ENCODE results near the gene GAB1.

GAB1 gene

DNA sequence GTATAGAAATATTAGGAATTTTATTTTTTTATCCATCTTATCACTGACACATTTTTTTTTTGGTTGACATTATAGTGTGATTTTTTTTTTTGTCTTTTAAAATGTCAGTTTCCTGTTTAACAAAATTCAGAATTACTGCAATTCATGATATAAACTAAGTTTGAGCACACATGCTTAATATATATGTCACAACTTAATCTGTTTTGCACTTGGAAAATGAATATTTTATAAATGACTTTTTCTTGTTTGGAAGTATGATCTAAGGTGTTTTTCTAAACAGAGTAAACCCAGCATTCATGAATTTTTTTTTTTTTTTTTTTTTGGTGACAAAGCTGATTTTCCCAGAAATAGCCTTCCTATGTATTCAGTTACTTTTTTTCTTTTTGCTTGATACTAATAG lies 179.2 kb downstream of the GAB1 start:
- no peak for TF ChIP-seq ZNF8 (CRISPR knock-in tag; IDR thresholded peaks at IDR 0.05)
- TF ChIP-seq PATZ1 (CRISPR knock-in tag; IDR thresholded peaks at IDR 0.05; ENCODE audit: borderline replicate concordance): no peak
- TF ChIP-seq ZFP30 (CRISPR knock-in tag; IDR thresholded peaks at IDR 0.05): no peak
- TF ChIP-seq GLIS3 (CRISPR knock-in tag; IDR thresholded peaks at IDR 0.05): no peak
- no peak for TF ChIP-seq PPARA (CRISPR knock-in tag; IDR thresholded peaks at IDR 0.05; ENCODE audit: borderline replicate concordance)
- no peak for TF ChIP-seq ZC3H10 (CRISPR knock-in tag; IDR thresholded peaks at IDR 0.05)
- TF ChIP-seq, protein P1, sequence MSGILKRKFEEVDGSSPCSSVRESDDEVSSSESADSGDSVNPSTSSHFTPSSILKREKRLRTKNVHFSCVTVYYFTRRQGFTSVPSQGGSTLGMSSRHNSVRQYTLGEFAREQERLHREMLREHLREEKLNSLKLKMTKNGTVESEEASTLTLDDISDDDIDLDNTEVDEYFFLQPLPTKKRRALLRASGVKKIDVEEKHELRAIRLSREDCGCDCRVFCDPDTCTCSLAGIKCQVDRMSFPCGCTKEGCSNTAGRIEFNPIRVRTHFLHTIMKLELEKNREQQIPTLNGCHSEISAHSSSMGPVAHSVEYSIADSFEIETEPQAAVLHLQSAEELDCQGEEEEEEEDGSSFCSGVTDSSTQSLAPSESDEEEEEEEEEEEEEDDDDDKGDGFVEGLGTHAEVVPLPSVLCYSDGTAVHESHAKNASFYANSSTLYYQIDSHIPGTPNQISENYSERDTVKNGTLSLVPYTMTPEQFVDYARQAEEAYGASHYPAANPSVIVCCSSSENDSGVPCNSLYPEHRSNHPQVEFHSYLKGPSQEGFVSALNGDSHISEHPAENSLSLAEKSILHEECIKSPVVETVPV (CRISPR knock-in tag; IDR thresholded peaks at IDR 0.05): no peak
- TF ChIP-seq TSHZ2 (CRISPR knock-in tag; IDR thresholded peaks at IDR 0.05): no peak
- TF ChIP-seq ZNF565 (CRISPR knock-in tag; conservative IDR thresholded peaks at IDR 0.05; ENCODE audit: low read depth): no peak
- TF ChIP-seq OSR1 (CRISPR knock-in tag; IDR thresholded peaks at IDR 0.05): no peak
- TF ChIP-seq SNAI2 (CRISPR knock-in tag; IDR thresholded peaks at IDR 0.05): no peak
- no peak for TF ChIP-seq TOX (CRISPR knock-in tag; IDR thresholded peaks at IDR 0.05; ENCODE audit: borderline replicate concordance)
- no peak for TF ChIP-seq RARB (CRISPR knock-in tag; IDR thresholded peaks at IDR 0.05)
- TF ChIP-seq ZFP3 (CRISPR knock-in tag; IDR thresholded peaks at IDR 0.05): no peak
- no peak for TF ChIP-seq ESRRG (CRISPR knock-in tag; IDR thresholded peaks at IDR 0.05)
- TF ChIP-seq ISL1 (CRISPR knock-in tag; IDR thresholded peaks at IDR 0.05): no peak
- no peak for TF ChIP-seq ZNF70 (CRISPR knock-in tag; IDR thresholded peaks at IDR 0.05)
- TF ChIP-seq CSDC2 (CRISPR knock-in tag; IDR thresholded peaks at IDR 0.05): no peak

GRCh38 chr4:143517764-143518163 lies 181.1 kb downstream of the GAB1 start:
- ATAC-seq: no peak
- TF ChIP-seq ZNF70 (CRISPR knock-in tag; IDR thresholded peaks at IDR 0.05) (no peak), RARB (CRISPR knock-in tag; IDR thresholded peaks at IDR 0.05) (no peak), ARNTL (CRISPR knock-in tag; IDR thresholded peaks at IDR 0.05; ENCODE audit: borderline replicate concordance, low read depth) (no peak), OSR1 (CRISPR knock-in tag; IDR thresholded peaks at IDR 0.05) (no peak)

More for the DNA sequence above, 179.2 kb downstream of the GAB1 start:
- no peak for ATAC-seq
